Activated T-cell treated with anti-CD3 and anti-CD28 coated beads, Interleukin-2, amount 50 U/mL, for 72 hours (primary cell): Measurements from ENCODE around the gene RDH12. TPM values are rescaled to one million over a fixed set of nuclear protein-coding genes. Genes with fewer than 3 reads are reported as not detected.

Source experiments
- ATAC-seq, 2 donors: fragments of 150-1000 bp; cut with Tn5 transposase; replicated peaks in 1 of 2; 2 replicates each; pipeline ENCODE4 v1.10.0; 2021; ENCODE audit warnings: moderate library complexity in 2 of 2, mild to moderate bottlenecking in 1 of 2
- DNase-seq, 2 donors: peaks; one replicate each; pipeline ENCODE4 v3.0.0; 2021 to 2022; ENCODE audit warnings: mixed read lengths in 1 of 2
- H3K27ac Mint-ChIP-seq: one replicate; pipeline ENCODE4 v1.8.0; 2022; ENCODE audit warnings: mild to moderate bottlenecking, moderate library complexity, mixed read lengths
- H3K27me3 Mint-ChIP-seq: one replicate; pipeline ENCODE4 v1.8.0; 2022; ENCODE audit warnings: low read depth, mixed read lengths
- H3K36me3 Mint-ChIP-seq, 2 donors: one replicate each; pipeline ENCODE4 v1.8.0; 2022; ENCODE audit warnings: mixed read lengths in 2 of 2, mild to moderate bottlenecking in 1 of 2; ENCODE audit not compliant: insufficient read depth in 2 of 2
- H3K4me1 Mint-ChIP-seq: one replicate; pipeline ENCODE4 v1.8.0; 2022; ENCODE audit warnings: low read depth, mixed read lengths
- H3K4me3 Mint-ChIP-seq, 2 donors: one replicate each; pipeline ENCODE4 v1.8.0; 2022; ENCODE audit warnings: mild to moderate bottlenecking in 2 of 2, mixed read lengths in 2 of 2, moderate library complexity in 2 of 2
- H3K9me3 Mint-ChIP-seq, 2 donors: one replicate each; pipeline ENCODE4 v1.8.0; 2022; ENCODE audit warnings: mixed read lengths in 2 of 2
- total RNA-seq, 2 donors: library from RNA; stranded (reverse); gene quantifications; one replicate each; pipeline ENCODE4 v1.2.3, GENCODE V29; 2022

Gene RDH12
- total RNA-seq, 2 donors from 2014 or later, result not detected

GRCh38 chr14:67766035-67766680 is 64.5 kb downstream of the RDH12 start:
- ATAC-seq, result no peak
- no peaks in the 10 kb centered on the region for H3K4me1 Mint-ChIP-seq
- no peak overlapping the region for H3K27ac Mint-ChIP-seq
- no peak for DNase-seq
- H3K36me3 Mint-ChIP-seq, result peaks cover under 1 to 3% of the 10 kb centered on the region in 2 donors
- no peak overlapping the region for H3K4me3 Mint-ChIP-seq
- no peaks in the 10 kb centered on the region for H3K9me3 Mint-ChIP-seq
- H3K27me3 Mint-ChIP-seq, result no peaks in the 10 kb centered on the region

DNA sequence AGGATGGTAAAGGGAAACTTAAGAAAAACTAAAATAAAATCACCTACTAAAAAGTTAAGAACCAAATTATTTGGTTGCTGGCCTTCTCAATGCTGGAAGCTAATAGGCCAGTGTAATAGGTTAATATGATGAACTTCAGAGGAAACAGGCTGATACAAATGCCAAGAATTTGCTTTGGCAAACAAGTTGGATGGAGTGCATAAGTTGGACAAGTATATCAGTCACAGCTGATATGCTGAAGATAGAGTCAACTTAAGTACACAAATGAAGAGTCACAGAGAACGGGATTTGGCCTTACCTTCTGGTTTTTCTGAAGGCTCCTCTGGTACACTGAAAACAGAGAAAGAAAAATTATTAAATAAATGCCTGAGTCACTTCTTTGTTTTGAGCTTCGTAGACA is 66.5 kb downstream of the RDH12 start:
- H3K27ac Mint-ChIP-seq, result no peak overlapping the region
- H3K4me3 Mint-ChIP-seq, result no peak overlapping the region
- no peaks in the 10 kb centered on the region for H3K9me3 Mint-ChIP-seq
- DNase-seq, result no peak
- no peaks in the 10 kb centered on the region for H3K27me3 Mint-ChIP-seq
- H3K4me1 Mint-ChIP-seq, result no peaks in the 10 kb centered on the region
- peaks cover 0 to 3% of the 10 kb centered on the region in 2 donors for H3K36me3 Mint-ChIP-seq
- ATAC-seq, result no peak

GRCh38 chr14:67773844-67774377 is 72.2 kb downstream of the RDH12 start:
- Mint-ChIP-seq H3K4me3 (no peak overlapping the region), H3K9me3 (no peaks in the 10 kb centered on the region), H3K36me3 (peaks cover 2 to 8% of the 10 kb centered on the region in 2 donors), H3K4me1 (no peaks in the 10 kb centered on the region), H3K27me3 (no peaks in the 10 kb centered on the region), H3K27ac (no peak overlapping the region)
- DNase-seq, result no peak
- ATAC-seq, result no peak

DNA sequence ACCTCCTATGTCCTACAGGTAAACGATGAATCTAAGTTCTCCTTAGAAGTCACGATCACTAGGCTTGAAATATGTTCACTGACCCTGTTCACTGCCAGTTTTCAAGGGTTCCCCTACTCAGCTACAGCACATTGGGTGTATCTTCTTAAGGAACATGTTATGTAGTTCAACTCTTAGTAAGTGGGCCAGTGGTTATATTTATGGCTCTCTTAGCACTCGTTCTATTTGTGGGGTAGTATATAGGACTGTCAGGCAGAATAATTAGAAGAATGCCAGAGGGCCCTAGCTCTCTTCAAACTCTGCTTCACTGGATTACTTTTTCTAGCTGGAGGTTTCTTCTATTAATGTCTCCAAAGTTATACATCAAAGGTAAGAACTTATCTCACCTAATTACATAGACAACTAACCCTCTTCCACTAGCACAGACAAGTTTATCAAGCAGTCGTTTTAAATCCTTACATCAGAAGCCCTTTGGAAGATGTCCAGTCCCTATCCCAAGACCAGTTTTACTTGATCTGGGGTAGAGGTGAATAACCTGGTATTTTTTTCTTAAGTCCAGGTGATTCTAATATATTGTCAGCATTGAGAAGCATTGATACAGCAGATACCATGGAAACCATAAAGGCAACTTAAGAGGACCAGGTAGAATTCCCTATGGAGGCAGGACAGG is 75.1 kb downstream of the RDH12 start:
- Mint-ChIP-seq H3K27ac (no peak overlapping the region), H3K4me1 (no peaks in the 10 kb centered on the region), H3K4me3 (no peak overlapping the region), H3K27me3 (no peaks in the 10 kb centered on the region), H3K9me3 (no peaks in the 10 kb centered on the region), H3K36me3 (peaks cover 2 to 8% of the 10 kb centered on the region in 2 donors)
- DNase-seq (no peak), ATAC-seq (no peak)

DNA sequence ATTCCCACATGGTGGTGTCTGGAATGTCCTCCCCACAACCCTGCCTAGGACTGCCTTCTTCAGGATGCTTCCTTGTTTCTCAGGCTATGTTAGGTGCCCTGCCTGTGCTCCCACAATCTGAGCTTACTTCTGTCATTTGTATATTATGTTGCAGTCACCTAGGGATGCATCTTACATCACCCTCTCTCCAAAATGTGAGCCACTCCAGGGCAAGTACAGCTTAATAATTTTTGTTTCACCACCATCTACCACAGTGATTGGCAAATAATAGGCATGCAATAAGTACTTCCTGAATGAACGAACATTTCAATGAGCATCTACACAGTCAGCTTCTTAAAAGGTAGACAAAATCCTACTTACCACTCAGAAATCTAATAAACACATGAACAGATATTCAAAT is 77.1 kb downstream of the RDH12 start:
- Mint-ChIP-seq H3K9me3 (no peaks in the 10 kb centered on the region), H3K4me3 (no peak overlapping the region), H3K27ac (no peak overlapping the region), H3K27me3 (no peaks in the 10 kb centered on the region), H3K36me3 (peaks cover 2 to 5% of the 10 kb centered on the region in 2 donors), H3K4me1 (no peaks in the 10 kb centered on the region)
- no peak for ATAC-seq
- no peak for DNase-seq

- Mint-ChIP-seq H3K27me3 (no peaks in the 10 kb centered on the region), H3K4me3 (no peak overlapping the region), H3K9me3 (no peaks in the 10 kb centered on the region), H3K36me3 (peaks cover 5 to 6% of the 10 kb centered on the region in 2 donors), H3K4me1 (no peaks in the 10 kb centered on the region), H3K27ac (no peak overlapping the region)
- DNase-seq (no peak), ATAC-seq (no peak)
These were observed 80.4 kb downstream of the RDH12 start for GRCh38 chr14:67782090-67782489.

Other genes with a start within 250 kb of the RDH12 start
- under 1 TPM; 0.32 to 0.79 TPM for gene TMEM229B, start 213.2 kb upstream of the RDH12 start, total RNA-seq
- 1 to 10 TPM; 1.0 to 1.2 TPM for gene PLEKHH1, start 168.6 kb upstream of the RDH12 start, total RNA-seq
- gene PIGH, start 101.6 kb upstream of the RDH12 start, total RNA-seq, result 10 to 100 TPM; 19.7 to 30.4 TPM
- 10 to 100 TPM in 1 of 2 donors, 1 to 10 TPM in 1; 8.5 to 12.1 TPM for gene ARG2, start 82.0 kb upstream of the RDH12 start, total RNA-seq
- gene VTI1B, start 27.3 kb upstream of the RDH12 start, total RNA-seq, result 10 to 100 TPM; 65.7 to 71.3 TPM
- gene RDH11, start 6.1 kb upstream of the RDH12 start, total RNA-seq, result 10 to 100 TPM; 47.4 to 49.9 TPM
- 10 to 100 TPM; 13.7 to 15.4 TPM for gene ZFYVE26, start 114.7 kb downstream of the RDH12 start, total RNA-seq
- gene RAD51B, start 117.9 kb downstream of the RDH12 start, total RNA-seq, result 10 to 100 TPM; 42.6 to 50.0 TPM